GM12878 (cell line): Measurements from ENCODE around the gene RNF183.

Source experiments
- CTCF ChIP-seq, 3 experiments: IDR thresholded peaks in 2 of 3; conservative IDR thresholded peaks in 1 of 3; 2 replicates each; pipeline ENCODE4 v1.5.1; 2011; ENCODE audit warnings: low read depth in 3 of 3, low read length in 3 of 3, mild to moderate bottlenecking in 3 of 3, control low read depth in 2 of 3, moderate library complexity in 2 of 3, inconsistent platforms in 1 of 3, mixed read lengths in 1 of 3; ENCODE audit not compliant: control insufficient read depth in 2 of 3, insufficient read depth in 1 of 3; ENCODE audit errors: extremely low read depth in 1 of 3
- ZNF207 ChIP-seq: fragments of 450-650 bp; IDR thresholded peaks from 2 replicates; pipeline ENCODE4 v1.6.1; 2014; ENCODE audit warnings: antibody characterized with exemption, mild to moderate bottlenecking, borderline replicate concordance

DNA sequence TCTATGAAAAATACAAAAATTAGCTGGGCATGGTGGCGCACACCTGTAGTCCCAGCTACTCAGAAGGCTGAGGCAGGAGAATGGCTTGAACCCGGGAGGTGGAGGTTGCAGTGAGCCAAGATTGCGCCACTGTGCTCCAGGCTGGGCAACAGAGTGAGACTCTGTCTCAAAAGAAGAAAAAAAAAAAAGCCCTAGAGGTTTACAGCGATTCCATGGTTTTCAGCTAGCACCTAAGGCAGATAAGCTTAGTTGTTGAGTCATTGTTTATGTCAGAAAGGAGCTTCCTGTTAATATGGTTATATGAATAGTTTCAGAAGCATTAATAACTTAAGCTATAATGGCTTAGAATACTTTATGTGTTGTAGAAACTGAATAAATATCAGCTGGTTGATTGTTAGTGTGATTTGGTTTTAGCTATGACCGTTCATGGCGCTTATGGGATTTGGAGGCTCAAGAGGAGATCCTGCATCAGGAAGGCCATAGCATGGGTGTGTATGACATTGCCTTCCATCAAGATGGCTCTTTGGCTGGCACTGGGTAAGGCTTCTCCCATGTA lies 13.0 kb downstream of the RNF183 start:
- no peak for TF ChIP-seq CTCF (IDR thresholded peaks at IDR 0.05 in 2 of 3, conservative IDR thresholded peaks at IDR 0.05 in 1 of 3; ENCODE audit: control insufficient read depth in 2 of 3, extremely low read depth in 1 of 3, insufficient read depth in 1 of 3, low read depth in 3 of 3, low read length in 3 of 3)
- TF ChIP-seq ZNF207, result no peak
